Neutrophil (primary cell): ENCODE results near the gene CEP290.

Experiments
- H3K27ac ChIP-seq: fragments of 200-600 bp; sonication (generic); 2 replicates; pipeline ENCODE4 v1.5.1; 2016; ENCODE audit warnings: mild to moderate bottlenecking, moderate library complexity
- H3K27me3 ChIP-seq: fragments of 200-600 bp; sonication (generic); 2 replicates; pipeline ENCODE4 v1.6.0; 2016; ENCODE audit warnings: mild to moderate bottlenecking
- H3K36me3 ChIP-seq: fragments of 200-600 bp; sonication (generic); 2 replicates; pipeline ENCODE4 v1.5.1; 2017
- H3K4me1 ChIP-seq, 2 experiments: fragments of 200-600 bp in 1 of 2; sonication (generic) in 1 of 2; 1 replicate in 1 of 2; 2 replicates in 1 of 2; pipeline versions ENCODE4 v1.5.1 to v1.6.1; 2013 to 2016; ENCODE audit warnings: low read depth in 1 of 2, low read length in 1 of 2, mild to moderate bottlenecking in 1 of 2, moderate library complexity in 1 of 2; ENCODE audit not compliant: control insufficient read depth in 1 of 2, insufficient read depth in 1 of 2
- H3K4me3 ChIP-seq, 2 experiments: fragments of 200-600 bp in 1 of 2; sonication (generic) in 1 of 2; 1 replicate in 1 of 2; 2 replicates in 1 of 2; pipeline ENCODE4 v1.5.1; 2013 to 2016; ENCODE audit warnings: low read depth in 1 of 2, low read length in 1 of 2, mild to moderate bottlenecking in 1 of 2, moderate library complexity in 1 of 2
- H3K9me3 ChIP-seq: fragments of 200-600 bp; sonication (generic); 2 replicates; pipeline ENCODE4 v1.5.1; 2016
- TF ChIP-seq, protein P1 (sequence below): fragments of 200-600 bp; sonication (generic); IDR thresholded peaks from 2 replicates; pipeline ENCODE4 v1.5.1; 2016; ENCODE audit warnings: antibody characterized with exemption

Gene CEP290

DNA sequence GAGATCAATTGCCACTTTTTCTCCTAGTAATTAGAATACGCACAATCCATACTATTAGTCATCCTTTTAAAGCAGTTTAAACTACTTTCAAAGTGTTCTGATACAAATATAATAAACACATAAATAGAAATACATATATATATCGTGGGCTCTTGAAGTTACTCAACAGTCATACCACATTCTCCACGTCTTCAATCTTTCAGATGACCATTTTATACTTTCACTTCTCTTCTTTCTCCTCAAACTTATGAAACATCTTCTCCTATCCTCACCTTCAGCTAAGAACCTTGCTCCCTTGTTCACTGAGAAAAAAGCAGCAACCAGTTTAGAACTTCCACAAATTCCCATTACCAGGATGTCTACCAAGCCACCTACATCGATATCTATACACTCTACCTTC, 19.2 kb downstream of the CEP290 start:
- TF ChIP-seq, protein P1, sequence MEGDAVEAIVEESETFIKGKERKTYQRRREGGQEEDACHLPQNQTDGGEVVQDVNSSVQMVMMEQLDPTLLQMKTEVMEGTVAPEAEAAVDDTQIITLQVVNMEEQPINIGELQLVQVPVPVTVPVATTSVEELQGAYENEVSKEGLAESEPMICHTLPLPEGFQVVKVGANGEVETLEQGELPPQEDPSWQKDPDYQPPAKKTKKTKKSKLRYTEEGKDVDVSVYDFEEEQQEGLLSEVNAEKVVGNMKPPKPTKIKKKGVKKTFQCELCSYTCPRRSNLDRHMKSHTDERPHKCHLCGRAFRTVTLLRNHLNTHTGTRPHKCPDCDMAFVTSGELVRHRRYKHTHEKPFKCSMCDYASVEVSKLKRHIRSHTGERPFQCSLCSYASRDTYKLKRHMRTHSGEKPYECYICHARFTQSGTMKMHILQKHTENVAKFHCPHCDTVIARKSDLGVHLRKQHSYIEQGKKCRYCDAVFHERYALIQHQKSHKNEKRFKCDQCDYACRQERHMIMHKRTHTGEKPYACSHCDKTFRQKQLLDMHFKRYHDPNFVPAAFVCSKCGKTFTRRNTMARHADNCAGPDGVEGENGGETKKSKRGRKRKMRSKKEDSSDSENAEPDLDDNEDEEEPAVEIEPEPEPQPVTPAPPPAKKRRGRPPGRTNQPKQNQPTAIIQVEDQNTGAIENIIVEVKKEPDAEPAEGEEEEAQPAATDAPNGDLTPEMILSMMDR = no peak
- H3K4me1 ChIP-seq = no peaks in the 10 kb centered on the region
- no peaks in the 10 kb centered on the region for H3K9me3 ChIP-seq
- no peak overlapping the region for H3K4me3 ChIP-seq
- peaks cover 11% of the 10 kb centered on the region for H3K36me3 ChIP-seq
- H3K27ac ChIP-seq = no peak overlapping the region
- no peaks in the 10 kb centered on the region for H3K27me3 ChIP-seq

DNA sequence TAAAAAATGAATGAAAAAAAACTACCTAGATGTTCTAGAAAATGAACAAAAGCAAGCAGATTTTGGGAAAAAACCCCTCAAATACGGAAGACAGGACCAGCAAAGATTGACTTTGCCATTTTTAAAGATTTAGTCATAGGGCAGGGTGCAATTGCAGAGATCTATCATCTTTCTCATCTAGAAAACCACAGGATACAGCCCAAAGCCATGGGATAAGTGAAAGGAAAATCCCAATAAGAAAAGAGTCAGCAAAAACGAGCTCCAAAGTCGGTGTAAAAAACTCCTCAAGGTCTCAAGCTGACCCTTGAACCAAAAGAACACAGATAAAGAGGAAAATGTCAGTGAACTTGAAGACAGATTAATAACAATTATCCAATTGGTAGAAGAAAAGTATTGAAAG, 28.0 kb downstream of the CEP290 start:
- Histone ChIP-seq H3K27me3 (no peaks in the 10 kb centered on the region), H3K4me3 (no peak overlapping the region), H3K27ac (no peak overlapping the region), H3K9me3 (no peaks in the 10 kb centered on the region), H3K4me1 (no peaks in the 10 kb centered on the region), H3K36me3 (no peaks in the 10 kb centered on the region)
- TF ChIP-seq, protein P1 = no peak

DNA sequence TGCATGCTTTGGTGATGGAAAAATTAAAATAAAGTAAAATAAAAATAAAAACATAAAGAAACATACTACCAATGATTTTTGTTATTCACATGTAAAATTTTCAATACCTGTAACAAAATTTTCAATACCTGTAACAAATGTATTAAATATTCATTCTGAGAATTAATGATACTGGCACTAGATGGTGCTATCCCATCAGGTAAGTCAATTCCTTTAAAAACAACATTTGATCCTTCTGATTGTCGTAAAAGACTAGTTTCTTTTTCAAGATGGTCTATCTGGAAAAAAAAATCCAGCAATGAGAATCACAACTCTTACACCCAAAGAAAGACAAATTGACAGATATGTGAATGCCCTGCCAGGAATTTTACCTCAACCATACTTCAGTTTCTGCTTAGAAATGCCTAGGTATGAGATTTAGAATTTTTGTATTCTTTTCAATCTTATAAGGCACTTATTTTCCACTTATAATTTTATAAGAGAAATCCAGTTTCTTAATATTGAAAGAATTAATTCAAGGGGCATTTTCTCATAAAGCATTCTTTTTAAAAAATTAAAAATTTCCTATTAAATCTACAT, 30.7 kb downstream of the CEP290 start:
- Histone ChIP-seq H3K27ac (no peak overlapping the region), H3K36me3 (no peaks in the 10 kb centered on the region), H3K27me3 (no peaks in the 10 kb centered on the region), H3K9me3 (no peaks in the 10 kb centered on the region), H3K4me3 (no peak overlapping the region), H3K4me1 (no peaks in the 10 kb centered on the region)
- TF ChIP-seq, protein P1 = no peak

DNA sequence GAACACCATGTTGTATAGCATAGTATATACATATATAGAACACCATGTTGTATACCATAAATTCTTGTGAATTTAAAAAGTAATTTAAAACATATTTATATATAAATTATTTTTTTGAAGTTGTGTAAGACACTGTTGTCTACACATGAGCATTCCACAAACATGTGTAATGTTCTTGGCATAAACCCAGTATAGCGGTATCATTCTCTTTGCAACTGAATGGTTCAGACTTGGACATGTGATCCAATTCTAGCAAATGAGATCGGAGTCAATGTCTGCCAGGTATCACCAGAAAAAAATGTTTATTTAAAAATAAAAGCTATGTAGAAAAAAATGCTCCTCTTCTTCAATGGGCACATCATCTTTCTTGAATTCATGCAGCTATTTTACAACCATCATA, 33.9 kb downstream of the CEP290 start:
- Histone ChIP-seq H3K27ac (no peak overlapping the region), H3K4me1 (no peaks in the 10 kb centered on the region), H3K9me3 (no peaks in the 10 kb centered on the region), H3K4me3 (no peak overlapping the region), H3K27me3 (no peaks in the 10 kb centered on the region), H3K36me3 (no peaks in the 10 kb centered on the region)
- TF ChIP-seq, protein P1 = no peak

DNA sequence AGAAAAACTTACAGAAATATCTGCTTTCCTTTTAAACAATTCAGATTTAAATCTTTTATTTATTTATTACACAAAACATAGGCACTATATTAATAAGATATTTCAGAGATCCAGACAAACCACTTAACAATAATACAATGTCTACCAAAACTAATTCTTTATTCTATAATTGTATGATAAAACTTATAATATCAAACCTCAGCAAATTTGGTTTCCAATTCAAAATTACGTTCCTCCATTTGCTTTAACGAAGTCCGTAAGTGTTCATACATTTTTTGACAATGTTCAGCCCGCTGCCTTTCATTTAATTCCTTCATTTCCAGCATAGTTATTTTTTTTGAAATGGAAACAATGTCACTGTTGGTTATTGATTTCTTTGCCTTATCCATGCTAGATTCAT, 48.3 kb downstream of the CEP290 start:
- no peak overlapping the region for H3K27ac ChIP-seq
- H3K9me3 ChIP-seq = no peaks in the 10 kb centered on the region
- no peaks in the 10 kb centered on the region for H3K36me3 ChIP-seq
- no peaks in the 10 kb centered on the region for H3K4me1 ChIP-seq
- TF ChIP-seq, protein P1 = no peak
- H3K27me3 ChIP-seq = no peaks in the 10 kb centered on the region
- no peak overlapping the region for H3K4me3 ChIP-seq

DNA sequence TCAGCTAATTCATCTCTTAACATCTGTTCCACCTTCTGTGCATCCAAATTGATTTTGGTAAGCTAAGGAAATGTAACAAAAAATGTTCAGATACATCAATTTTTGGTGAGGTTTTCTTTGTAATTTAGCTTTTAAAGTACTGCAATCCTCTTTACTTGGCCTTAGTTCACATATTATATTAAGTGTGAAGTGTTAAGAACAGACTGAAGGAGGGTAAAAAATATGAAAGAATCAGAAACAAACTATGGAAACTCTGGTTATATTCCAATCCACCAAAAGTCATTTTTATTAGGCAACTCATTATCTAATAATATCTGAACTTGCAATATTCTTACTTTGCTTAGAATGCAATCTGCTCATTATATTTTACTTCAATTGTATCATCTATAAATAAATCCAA, 49.1 kb downstream of the CEP290 start:
- H3K4me3 ChIP-seq = no peak overlapping the region
- no peaks in the 10 kb centered on the region for H3K9me3 ChIP-seq
- no peaks in the 10 kb centered on the region for H3K36me3 ChIP-seq
- no peaks in the 10 kb centered on the region for H3K4me1 ChIP-seq
- H3K27me3 ChIP-seq = no peaks in the 10 kb centered on the region
- TF ChIP-seq, protein P1 = no peak
- H3K27ac ChIP-seq = no peak overlapping the region
